Thyroid gland (tissue), 4 donors: ENCODE results near the gene CBLB. TPM values are rescaled to one million over a fixed set of nuclear protein-coding genes. Genes with fewer than 3 reads are reported as not detected.

ENCODE experiments used
- DNase-seq, 2 donors: peaks; one replicate each; pipeline ENCODE4 v3.0.0-alpha.2; 2019
- H3K27ac ChIP-seq, 3 donors: fragments of 200-600 bp; sonication (generic); 1 replicate in 2 of 3; 2 replicates in 1 of 3; pipeline ENCODE4 v1.5.1; 2016 to 2019; ENCODE audit warnings: mild to moderate bottlenecking in 1 of 3, moderate library complexity in 1 of 3
- H3K27me3 ChIP-seq: fragments of 200-600 bp; sonication (generic); one replicate; pipeline ENCODE4 v1.5.1; 2019
- H3K36me3 ChIP-seq, 2 donors: fragments of 200-600 bp; sonication (generic); one replicate each; pipeline ENCODE4 v1.5.1; 2016 to 2019
- H3K4me1 ChIP-seq, 2 donors: fragments of 200-600 bp; sonication (generic); one replicate each; pipeline ENCODE4 v1.5.1; 2017 to 2019
- H3K4me3 ChIP-seq, 3 donors: fragments of 200-600 bp; sonication (generic); replicated peaks in 1 of 3; 1 replicate in 2 of 3; 2 replicates in 1 of 3; pipeline ENCODE4 v1.5.1; 2016; ENCODE audit warnings: mild to moderate bottlenecking in 1 of 3
- H3K9me3 ChIP-seq: fragments of 200-600 bp; sonication (generic); one replicate; pipeline ENCODE4 v1.5.1; 2017
- CTCF ChIP-seq, 6 experiments: fragments of 200-600 bp in 3 of 6; fragments of 450-650 bp in 3 of 6; sonication (generic) in 3 of 6; IDR thresholded peaks; one replicate each; pipeline ENCODE4 v1.5.1; 2016 to 2019; ENCODE audit warnings: antibody characterized with exemption in 6 of 6, mild to moderate bottlenecking in 2 of 6, inconsistent platforms in 1 of 6, moderate library complexity in 1 of 6
- POLR2A ChIP-seq, 2 donors: fragments of 450-650 bp; IDR thresholded peaks; one replicate each; pipeline ENCODE4 v1.6.1; 2017; ENCODE audit warnings: antibody characterized with exemption in 2 of 2, mild to moderate bottlenecking in 2 of 2, moderate library complexity in 1 of 2
- WGBS, 2 donors: methylation state at CpG; one replicate each; pipeline ENCODE4 v1.1.5; 2017; 5-methylcytosine and 5-hydroxymethylcytosine counted together
- intact Hi-C: fragments of 100-400 bp; cut with DNase I; formaldehyde crosslinking; loops from one replicate; pipeline ENCODE4 v1.15.1; 2023
- total RNA-seq, 4 donors: library from RNA; depleted of rRNA; stranded (reverse); fragments of >200 nt; gene quantifications; one replicate each; pipeline ENCODE4 v1.2.3, GENCODE V29; 2016

Gene CBLB
- total RNA-seq, result 100 to 1,000 TPM in 1 of 4 donors, 10 to 100 TPM in 3; 61.8 to 119 (median 83.4) TPM

- peak within 1 kb of the TSS; percentile 93 to 99 (median 99) for H3K27ac ChIP-seq
- no peaks in the 10 kb centered on the region for H3K9me3 ChIP-seq
- H3K27me3 ChIP-seq, result no peaks in the 10 kb centered on the region
- no peak for TF ChIP-seq CTCF (IDR thresholded peaks at IDR 0.05)
- TF ChIP-seq POLR2A (IDR thresholded peaks at IDR 0.05), result peak; percentile 54 to 87
- intact Hi-C loops, result no loop called here
- H3K36me3 ChIP-seq, result no peaks in the 10 kb centered on the region
- peak; percentile 96 to 97 for DNase-seq
- WGBS, 2 donors, result 1 to 2% methylated on average over 37 to 40 of the region's 68 CpGs
- peak within 1 kb of the TSS; percentile 83 to 97 (median 93) for H3K4me3 ChIP-seq
- peaks cover 32 to 34% of the 10 kb centered on the region in 2 donors for H3K4me1 ChIP-seq
Observed at GRCh38 chr3:105868742-105869530, at the start of gene CBLB. CBLB (minus strand) TSS chr3:105869012; CDS start chr3:105867577, 1,435 bp downstream.

GRCh38 chr3:105916767-105917166 is 48.0 kb upstream of the CBLB start:
- no peaks in the 10 kb centered on the region for H3K4me1 ChIP-seq
- no peaks in the 10 kb centered on the region for H3K27me3 ChIP-seq
- no peaks in the 10 kb centered on the region for H3K9me3 ChIP-seq
- DNase-seq, result no peak
- H3K36me3 ChIP-seq, result no peaks in the 10 kb centered on the region
- no peak overlapping the region for H3K27ac ChIP-seq
- no peak for TF ChIP-seq CTCF (IDR thresholded peaks at IDR 0.05)
- no peak for TF ChIP-seq POLR2A (IDR thresholded peaks at IDR 0.05)
- no peak overlapping the region for H3K4me3 ChIP-seq
- 92 to 96% methylated on average over 2 of the region's 2 CpGs for WGBS, 2 donors
- intact Hi-C loops, result no loop called here

DNA sequence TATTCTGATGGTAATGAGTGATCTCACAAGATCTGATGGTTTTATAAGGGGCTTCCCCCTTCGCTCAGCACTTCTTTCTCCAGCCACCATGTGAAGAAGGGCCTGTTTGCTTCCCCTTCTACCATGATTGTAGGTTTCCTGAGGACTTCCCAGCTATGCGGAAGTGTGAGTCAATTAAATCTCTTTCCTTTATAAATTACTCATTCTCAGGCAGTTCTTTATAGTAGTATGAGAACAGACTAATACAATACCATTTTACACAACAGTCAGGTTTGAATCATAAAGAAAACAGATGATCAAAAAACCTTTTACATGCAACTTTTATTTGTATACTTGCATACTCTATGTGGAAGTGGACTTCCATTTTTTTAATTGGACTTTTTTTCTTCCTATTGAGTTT is 46.7 kb upstream of the CBLB start:
- 88 to 99% methylated on average over 2 of the region's 2 CpGs for WGBS, 2 donors
- Histone ChIP-seq H3K4me3 (no peak overlapping the region), H3K27ac (no peak overlapping the region), H3K9me3 (no peaks in the 10 kb centered on the region), H3K27me3 (no peaks in the 10 kb centered on the region), H3K4me1 (no peaks in the 10 kb centered on the region), H3K36me3 (no peaks in the 10 kb centered on the region)
- intact Hi-C loops, result no loop called here
- no peak for DNase-seq
- TF ChIP-seq POLR2A (IDR thresholded peaks at IDR 0.05) (no peak), CTCF (IDR thresholded peaks at IDR 0.05) (no peak)

DNA sequence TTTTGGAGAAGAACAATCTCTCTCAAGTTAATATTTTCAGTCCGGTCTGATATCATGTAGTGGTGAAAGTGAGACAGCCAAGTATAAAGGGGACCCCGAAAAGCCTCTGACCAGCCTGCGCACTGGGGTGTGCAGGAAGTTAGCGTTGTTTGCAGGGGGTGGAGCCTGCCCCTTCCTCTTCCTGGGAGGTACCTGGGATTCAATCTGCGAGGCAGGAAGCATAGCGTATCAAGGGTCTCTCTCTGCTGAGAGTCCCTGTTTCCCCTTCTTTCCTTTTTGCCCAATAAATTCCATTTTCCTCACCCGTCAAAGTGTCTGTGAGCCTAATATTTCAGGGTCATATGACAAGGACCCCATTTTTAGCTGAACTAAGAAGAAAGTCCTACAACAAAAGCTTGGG is 44.8 kb upstream of the CBLB start:
- H3K9me3 ChIP-seq, result no peaks in the 10 kb centered on the region
- TF ChIP-seq CTCF (IDR thresholded peaks at IDR 0.05) (no peak), POLR2A (IDR thresholded peaks at IDR 0.05) (no peak)

GRCh38 chr3:105912891-105913290 is 44.1 kb upstream of the CBLB start:
- H3K27me3 ChIP-seq, result no peaks in the 10 kb centered on the region
- peak overlapping the region in 2 of 3 donors; percentile 27 to 35 for H3K27ac ChIP-seq
- peak; percentile 56 to 63 for DNase-seq
- no peaks in the 10 kb centered on the region for H3K36me3 ChIP-seq
- TF ChIP-seq POLR2A (IDR thresholded peaks at IDR 0.05) (no peak), CTCF (IDR thresholded peaks at IDR 0.05) (no peak)
- H3K4me3 ChIP-seq, result no peak overlapping the region
- peaks cover 0 to 2% of the 10 kb centered on the region in 2 donors for H3K4me1 ChIP-seq
- H3K9me3 ChIP-seq, result no peaks in the 10 kb centered on the region
- intact Hi-C loops, result no loop called here

More for the DNA sequence above, 44.8 kb upstream of the CBLB start:
- no peak for DNase-seq
- 96 to 99% methylated on average over 7 of the region's 7 CpGs for WGBS, 2 donors
- no peaks in the 10 kb centered on the region for H3K27me3 ChIP-seq
- intact Hi-C loops, result no loop called here
- H3K4me1 ChIP-seq, result no peaks in the 10 kb centered on the region
- H3K4me3 ChIP-seq, result no peak overlapping the region
- no peaks in the 10 kb centered on the region for H3K36me3 ChIP-seq
- H3K27ac ChIP-seq, result no peak overlapping the region
